ENCODE data around the gene CPSF7.

DNA sequence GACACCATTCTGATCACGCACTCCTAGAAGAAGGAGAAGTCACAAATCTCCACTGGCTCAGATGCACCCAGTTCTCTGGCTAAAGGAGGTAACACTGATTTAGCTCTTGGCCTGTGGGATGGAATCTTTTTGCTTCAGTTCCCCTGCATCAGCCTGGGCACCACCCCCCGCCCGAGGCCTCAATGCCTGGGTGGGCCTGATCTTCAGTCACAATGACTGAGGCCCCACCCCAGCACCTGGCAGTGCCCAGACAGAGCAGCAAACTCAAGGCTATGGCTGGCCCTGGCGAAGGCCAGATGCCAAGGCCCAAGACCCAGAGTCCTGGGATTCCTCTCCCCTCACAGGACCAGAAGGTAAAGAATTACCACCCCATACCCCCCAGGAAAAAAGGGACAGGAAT is 73.1 kb downstream of the CPSF7 start:
- TF ChIP-seq, protein P1, sequence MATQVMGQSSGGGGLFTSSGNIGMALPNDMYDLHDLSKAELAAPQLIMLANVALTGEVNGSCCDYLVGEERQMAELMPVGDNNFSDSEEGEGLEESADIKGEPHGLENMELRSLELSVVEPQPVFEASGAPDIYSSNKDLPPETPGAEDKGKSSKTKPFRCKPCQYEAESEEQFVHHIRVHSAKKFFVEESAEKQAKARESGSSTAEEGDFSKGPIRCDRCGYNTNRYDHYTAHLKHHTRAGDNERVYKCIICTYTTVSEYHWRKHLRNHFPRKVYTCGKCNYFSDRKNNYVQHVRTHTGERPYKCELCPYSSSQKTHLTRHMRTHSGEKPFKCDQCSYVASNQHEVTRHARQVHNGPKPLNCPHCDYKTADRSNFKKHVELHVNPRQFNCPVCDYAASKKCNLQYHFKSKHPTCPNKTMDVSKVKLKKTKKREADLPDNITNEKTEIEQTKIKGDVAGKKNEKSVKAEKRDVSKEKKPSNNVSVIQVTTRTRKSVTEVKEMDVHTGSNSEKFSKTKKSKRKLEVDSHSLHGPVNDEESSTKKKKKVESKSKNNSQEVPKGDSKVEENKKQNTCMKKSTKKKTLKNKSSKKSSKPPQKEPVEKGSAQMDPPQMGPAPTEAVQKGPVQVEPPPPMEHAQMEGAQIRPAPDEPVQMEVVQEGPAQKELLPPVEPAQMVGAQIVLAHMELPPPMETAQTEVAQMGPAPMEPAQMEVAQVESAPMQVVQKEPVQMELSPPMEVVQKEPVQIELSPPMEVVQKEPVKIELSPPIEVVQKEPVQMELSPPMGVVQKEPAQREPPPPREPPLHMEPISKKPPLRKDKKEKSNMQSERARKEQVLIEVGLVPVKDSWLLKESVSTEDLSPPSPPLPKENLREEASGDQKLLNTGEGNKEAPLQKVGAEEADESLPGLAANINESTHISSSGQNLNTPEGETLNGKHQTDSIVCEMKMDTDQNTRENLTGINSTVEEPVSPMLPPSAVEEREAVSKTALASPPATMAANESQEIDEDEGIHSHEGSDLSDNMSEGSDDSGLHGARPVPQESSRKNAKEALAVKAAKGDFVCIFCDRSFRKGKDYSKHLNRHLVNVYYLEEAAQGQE (tag by site-specific recombination; IDR thresholded peaks at IDR 0.05): no peak
- TF ChIP-seq ZNF791 (tag by site-specific recombination; IDR thresholded peaks at IDR 0.05) (no peak), CTCF (tag by site-specific recombination; IDR thresholded peaks at IDR 0.05) (no peak), ZXDB (tag by site-specific recombination; IDR thresholded peaks at IDR 0.05) (no peak), ZNF274 (IDR thresholded peaks at IDR 0.05; ENCODE audit: low read length) (no peak), ZNF274 (tag by site-specific recombination; IDR thresholded peaks at IDR 0.05; ENCODE audit: borderline replicate concordance) (no peak), ZNF184 (tag by site-specific recombination; IDR thresholded peaks at IDR 0.05) (no peak), ZNF362 (tag by site-specific recombination; IDR thresholded peaks at IDR 0.05) (no peak), YY1 (tag by site-specific recombination; IDR thresholded peaks at IDR 0.05) (no peak), TCF7L2 (IDR thresholded peaks at IDR 0.05; ENCODE audit: borderline replicate concordance, low read depth, low read length) (no peak), MEIS1 (CRISPR knock-in tag; IDR thresholded peaks at IDR 0.05; ENCODE audit: borderline replicate concordance) (no peak), ZNF140 (tag by site-specific recombination; IDR thresholded peaks at IDR 0.05) (no peak), ZNF670 (tag by site-specific recombination; IDR thresholded peaks at IDR 0.05; ENCODE audit: low read depth) (no peak), ZNF148 (tag by site-specific recombination; IDR thresholded peaks at IDR 0.05; ENCODE audit: borderline replicate concordance) (no peak)
- TF ChIP-seq, protein P2, sequence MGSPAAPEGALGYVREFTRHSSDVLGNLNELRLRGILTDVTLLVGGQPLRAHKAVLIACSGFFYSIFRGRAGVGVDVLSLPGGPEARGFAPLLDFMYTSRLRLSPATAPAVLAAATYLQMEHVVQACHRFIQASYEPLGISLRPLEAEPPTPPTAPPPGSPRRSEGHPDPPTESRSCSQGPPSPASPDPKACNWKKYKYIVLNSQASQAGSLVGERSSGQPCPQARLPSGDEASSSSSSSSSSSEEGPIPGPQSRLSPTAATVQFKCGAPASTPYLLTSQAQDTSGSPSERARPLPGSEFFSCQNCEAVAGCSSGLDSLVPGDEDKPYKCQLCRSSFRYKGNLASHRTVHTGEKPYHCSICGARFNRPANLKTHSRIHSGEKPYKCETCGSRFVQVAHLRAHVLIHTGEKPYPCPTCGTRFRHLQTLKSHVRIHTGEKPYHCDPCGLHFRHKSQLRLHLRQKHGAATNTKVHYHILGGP (tag by site-specific recombination; IDR thresholded peaks at IDR 0.05): no peak

Data from HEK293 (cell line).